ENCODE measurements around the gene APOO.
"Not testable (repeated sequence)": the region's sequence is repeated elsewhere in the genome, so short reads cannot be mapped to it uniquely, and the experiment has no call there.

Gene APOO

DNA sequence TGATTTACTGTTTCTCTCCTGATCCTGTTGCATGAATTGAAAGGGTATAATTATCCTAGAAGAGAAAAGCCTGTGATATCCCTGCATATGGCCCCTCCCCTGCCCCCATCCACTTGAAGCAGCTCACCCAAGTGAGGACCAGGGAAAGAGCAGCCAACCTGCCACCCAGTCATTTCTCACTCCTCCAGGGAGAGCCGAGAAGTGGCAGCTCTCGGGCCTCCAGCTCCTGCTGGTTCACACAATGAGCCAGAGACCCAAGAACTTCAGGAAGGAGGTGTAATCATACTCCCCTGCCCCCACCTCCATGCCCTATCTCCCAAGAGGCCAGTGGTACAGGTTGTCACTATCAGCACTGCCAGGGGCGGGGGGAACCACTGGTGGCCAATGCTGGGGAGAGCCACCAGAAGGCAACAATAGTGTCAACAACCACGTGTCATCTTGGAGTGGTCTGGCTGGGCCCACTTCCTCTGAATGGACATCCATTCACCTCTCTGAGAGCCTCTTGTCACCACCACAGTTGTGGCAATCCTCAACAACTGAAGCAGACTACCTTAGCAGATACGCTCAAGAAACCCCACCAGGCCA lies 42.9 kb downstream of the APOO start:
- no peak for FAIRE-seq
- no peak for DNase-seq (ENCODE audit: insufficient read length, low spot score)

DNA sequence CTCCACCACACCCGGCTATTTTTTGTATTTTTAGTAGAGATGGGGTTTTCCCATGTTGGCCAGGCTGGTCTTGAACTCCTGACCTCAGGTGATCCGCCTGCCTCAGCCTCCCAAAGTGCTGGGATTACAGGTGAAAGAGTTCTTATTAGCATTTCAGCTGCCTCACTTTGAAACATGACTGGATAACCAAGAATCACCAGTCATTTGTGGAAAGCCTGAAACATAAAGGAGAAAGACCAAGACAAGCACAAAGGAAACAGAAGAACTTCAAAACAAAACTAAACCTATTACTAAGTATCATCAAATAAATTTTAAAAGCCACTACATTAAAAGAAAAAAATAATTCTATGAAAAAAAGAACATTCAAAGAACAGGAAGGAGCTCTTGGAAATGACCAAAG lies 45.8 kb downstream of the APOO start:
- not testable (repeated sequence) for DNase-seq (ENCODE audit: insufficient read length, low spot score); FAIRE-seq

DNA sequence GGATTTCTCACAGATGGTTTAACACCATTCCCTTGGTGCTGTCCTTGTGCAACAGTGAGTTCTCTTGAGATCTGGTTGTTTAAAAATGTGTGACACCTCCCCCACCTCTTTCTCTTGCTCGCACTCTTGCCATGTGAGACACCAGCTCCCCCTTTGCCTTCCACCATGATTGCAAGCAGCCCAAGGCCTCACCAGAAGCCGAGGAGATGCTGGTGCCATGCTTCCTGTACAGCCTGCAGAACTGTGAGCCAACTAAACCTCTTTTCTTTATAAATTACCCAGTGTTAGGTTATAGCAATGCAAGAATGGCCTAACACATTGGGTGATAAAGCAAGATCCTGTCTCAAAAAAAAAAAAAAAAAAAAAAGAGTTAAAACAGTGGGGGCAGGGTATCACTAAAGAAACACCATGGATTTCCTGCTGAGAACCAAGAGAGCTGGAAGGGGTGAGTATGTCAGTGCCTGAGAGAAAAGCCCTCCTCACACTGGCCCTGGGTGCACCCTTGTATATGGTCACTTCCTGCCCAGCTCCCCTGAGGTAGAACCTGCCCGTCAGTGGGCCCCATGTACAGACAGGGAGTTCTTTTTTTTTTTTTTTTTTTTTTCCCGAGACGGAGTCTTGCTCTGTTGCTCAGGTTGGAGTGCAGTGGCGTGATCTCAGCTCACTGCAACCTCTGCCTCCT lies 46.4 kb downstream of the APOO start:
- FAIRE-seq (no peak), DNase-seq (ENCODE audit: insufficient read length, low spot score) (no peak)

DNA sequence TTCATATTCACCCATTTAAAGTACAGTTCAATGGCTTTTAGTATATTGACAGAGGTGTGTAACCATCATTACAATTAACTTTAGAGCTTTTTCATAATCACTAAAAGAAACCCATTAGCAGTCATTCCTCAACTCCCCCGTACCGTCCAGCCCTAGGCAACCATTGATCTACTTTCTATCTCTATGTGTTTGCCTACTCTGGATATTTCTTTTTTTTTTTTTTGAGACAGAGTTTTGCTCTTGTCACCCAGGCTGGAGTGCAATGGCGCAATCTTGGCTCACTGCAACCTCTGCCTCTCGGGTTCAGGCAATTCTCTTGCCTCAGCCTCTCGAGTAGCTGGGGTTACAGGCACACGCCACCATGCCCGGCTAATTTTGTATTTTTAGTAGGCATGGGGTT lies 48.5 kb downstream of the APOO start:
- FAIRE-seq; DNase-seq (ENCODE audit: insufficient read length, low spot score): not testable (repeated sequence)

DNA sequence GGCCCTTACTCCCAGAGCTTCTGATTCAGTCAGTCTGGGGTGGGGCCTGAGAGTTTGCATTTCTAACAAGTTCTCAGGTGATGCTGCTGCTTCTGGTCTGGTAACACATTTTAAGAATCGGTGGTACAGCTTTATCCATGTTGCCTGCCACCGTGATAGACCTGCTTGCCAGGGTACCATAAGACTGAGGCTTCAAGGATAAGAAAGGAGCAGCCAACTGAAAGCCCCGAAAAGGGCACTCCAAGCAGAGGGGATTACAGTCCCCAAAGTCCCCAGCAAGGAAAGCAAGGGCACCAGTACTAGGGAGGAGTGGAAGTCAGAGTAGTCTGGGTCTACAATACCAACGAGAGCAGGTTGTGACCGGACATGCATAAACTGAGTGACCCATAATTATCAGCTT lies 49.8 kb downstream of the APOO start:
- no peak for DNase-seq (ENCODE audit: insufficient read length, low spot score)
- FAIRE-seq: no peak

DNA sequence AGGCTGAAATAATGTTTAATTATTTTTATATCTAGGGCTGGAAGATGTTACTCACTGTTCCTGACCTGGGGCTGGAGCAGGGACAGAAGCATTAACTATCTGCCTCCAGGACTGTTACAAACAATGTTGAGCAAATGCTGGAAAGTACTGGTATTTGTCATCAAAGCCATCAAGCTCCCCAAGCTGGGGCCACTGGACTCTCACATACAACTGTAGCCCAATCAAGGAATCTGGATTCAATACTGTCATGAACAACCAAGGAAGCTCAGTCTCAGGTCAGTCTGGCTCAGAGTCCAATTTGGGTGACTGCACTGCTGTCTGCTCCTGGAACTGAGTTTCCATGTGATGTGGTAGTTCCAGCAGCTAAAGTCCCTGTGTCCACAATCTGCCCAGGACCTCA lies 50.4 kb downstream of the APOO start:
- FAIRE-seq (peak; percentile 14), DNase-seq (ENCODE audit: insufficient read length, low spot score) (no peak)

DNA sequence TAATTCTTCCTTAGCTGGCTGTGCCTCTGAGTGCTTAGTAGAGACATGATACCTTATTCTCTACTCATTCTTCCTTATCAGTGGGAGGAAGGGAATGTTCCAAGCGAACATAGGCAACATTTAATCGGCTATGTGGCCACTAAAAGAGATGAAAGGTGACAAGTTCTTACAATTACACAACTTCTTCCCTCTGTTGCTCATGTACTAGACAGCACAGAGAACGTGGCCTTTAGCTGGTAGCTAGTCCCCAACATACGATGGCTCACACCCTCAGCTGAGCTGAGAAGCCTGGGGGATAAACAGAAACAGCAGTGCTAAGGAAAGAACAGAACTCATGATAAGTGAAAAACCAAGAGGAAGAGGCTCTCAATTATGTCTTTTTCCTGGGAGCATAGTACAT lies 52.2 kb downstream of the APOO start:
- FAIRE-seq (no peak), DNase-seq (ENCODE audit: insufficient read length, low spot score) (no peak)

DNA sequence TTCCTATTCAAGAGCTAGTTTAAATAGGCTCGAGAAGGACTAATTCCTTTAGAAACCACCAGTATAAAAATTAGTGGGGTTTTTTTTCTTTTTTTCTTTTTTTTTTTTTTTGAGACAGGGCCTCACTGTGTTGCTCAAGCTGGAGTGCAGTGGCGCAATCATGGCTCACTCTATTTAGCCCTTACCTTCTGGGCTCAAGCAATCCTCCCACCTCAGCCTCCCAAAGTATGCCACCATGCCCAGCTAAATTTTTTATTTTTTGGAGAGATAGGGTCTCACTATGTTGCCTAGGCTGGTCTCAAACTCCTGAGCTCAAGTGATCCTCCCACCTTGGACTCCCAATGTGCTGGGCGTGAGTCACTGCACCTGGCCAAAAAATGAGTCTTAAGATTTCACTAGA lies 52.8 kb downstream of the APOO start:
- DNase-seq (ENCODE audit: insufficient read length, low spot score): no peak
- no peak for FAIRE-seq

DNA sequence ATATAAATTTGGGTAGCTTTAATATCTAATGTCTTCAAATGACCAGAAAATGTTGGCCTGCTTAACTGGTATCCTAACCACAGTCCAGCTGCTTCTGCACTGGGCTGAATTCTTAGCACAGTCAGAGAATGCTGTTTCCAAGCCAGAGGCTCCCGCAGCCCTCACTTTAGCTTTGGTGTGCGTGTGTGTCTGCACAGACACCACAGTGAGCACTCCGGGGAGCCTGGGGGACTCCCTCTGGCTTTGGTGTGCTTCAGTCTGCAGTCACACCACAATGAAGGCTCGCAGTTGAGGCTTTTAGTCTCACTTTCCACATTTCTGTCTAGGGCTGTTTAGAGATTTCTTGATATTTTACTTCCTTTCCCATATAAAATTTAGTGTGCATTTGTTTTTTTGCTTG lies 53.6 kb downstream of the APOO start:
- DNase-seq (ENCODE audit: insufficient read length, low spot score) (no peak), FAIRE-seq (no peak)

DNA sequence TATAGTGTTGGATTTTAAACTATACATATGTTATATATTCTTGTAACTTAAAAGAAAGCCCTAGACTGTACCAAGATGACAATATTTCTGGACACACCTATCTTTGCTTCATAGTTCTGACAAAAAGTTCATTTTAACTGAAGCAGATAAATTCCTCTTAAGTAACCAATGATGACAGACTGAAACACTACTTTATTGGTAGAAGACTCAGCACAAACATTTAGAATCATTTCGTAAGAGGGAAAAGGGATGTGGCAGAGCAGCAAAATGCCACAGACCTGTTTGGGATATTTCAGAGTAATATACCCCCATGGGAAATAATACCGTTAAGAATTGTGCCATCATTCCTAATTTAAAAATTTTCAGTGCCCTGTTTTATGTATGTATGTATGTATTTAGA lies 56.2 kb downstream of the APOO start:
- FAIRE-seq: no peak
- no peak for DNase-seq (ENCODE audit: insufficient read length, low spot score)

DNA sequence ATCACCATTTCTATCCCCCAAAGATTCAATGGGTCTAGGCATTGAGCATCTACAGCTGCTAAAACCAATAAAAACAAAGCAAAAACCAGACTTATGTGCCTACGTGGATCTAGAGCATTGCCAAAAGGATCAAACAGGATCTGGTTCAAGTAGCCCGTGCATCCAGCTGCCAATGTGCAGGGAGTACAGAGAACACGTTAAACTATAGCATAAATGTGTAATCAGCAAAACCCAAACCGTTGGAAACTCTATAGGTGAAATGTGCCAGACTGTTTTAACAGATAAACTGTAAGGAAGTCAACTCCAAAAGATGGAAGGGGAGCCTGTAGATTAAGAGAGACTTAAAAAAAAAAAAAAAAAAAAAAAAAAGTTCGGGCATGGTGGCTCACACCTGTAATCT lies 58.5 kb downstream of the APOO start:
- DNase-seq (ENCODE audit: insufficient read length, low spot score): no peak
- no peak for FAIRE-seq

DNA sequence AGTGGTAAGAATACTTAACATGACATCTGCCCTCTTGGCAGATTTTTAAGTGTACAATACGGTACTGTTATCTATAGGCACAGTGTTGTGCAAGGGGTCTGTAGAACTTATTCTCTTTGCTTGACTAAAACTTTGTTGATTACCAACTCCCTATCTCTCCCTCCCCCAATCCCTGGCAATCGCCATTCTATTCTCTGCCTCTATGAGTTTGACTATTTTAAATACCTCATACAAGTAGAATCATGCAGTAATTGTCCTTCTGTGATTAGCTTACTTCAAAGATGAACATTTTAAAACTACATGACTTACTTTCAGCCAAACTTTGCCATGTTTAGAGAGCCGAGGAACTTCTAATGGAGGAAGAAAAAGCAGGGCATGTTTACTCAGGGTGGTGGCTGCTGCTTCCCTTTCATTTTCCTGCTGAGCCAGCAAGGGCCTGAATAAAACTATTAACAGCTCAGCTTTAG lies 62.4 kb downstream of the APOO start:
- DNase-seq (ENCODE audit: insufficient read length, low spot score) (no peak), FAIRE-seq (no peak)

DNA sequence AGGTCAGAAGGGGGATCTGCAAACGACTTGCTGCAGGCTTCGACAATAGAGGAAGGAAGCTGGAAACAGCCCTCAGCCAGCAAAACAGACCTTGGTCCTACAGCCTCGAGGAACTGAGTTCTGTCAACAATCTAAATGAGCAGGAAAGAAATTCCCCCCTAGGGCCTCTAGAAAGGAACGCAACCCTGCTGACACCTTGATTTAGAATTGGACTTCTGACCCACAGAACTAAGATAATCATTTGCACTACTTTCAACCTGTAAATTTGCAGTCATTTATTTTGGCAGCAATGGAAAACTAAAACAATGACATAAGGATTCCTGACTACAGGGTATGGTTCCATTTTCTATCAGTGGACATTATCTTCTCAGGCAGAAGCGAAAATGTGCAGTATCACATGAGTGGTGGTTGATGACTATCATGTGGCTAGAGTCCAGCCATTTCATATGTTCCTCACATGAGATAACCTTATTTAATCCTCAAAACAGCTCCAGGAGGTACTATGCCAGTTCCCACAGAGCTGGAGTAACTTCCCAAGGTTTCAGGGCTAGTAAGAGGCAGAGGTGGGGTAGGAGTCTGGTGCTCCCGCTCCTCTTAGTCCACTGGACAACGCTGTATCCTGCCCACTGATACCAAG lies 63.1 kb downstream of the APOO start:
- FAIRE-seq (no peak), DNase-seq (ENCODE audit: insufficient read length, low spot score) (no peak)

DNA sequence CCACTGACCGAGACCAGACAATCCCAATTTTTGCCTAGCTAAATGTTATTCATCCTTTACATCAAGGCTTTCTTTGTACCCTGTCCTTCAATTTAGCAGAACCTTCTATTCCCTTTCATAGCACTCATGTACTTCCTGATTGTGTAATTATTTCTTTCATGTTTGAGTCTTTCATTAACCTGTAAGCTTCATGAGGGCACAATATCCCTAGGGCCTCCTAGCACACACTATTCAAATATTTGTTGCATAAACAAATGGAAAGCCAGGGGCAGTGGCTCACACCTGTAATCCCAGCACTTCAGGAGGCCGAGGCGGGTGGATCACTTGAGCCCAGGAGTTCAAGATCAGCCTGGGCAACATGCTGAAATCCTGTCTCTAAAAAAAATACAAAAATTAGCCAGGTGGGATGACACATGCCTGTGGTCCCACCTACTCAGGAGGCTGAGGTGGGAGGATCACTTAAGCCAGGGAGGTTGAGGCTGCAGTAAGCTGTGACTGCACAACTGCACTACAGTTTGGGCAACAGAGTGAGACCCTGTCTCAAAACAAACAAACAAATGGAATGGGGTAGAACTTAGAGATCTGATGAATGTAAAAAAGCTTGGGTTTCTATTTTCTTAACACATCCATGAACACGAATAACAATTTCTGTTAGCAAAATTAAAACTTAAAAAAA lies 65.8 kb downstream of the APOO start:
- DNase-seq (ENCODE audit: insufficient read length, low spot score): no peak
- FAIRE-seq: no peak

DNA sequence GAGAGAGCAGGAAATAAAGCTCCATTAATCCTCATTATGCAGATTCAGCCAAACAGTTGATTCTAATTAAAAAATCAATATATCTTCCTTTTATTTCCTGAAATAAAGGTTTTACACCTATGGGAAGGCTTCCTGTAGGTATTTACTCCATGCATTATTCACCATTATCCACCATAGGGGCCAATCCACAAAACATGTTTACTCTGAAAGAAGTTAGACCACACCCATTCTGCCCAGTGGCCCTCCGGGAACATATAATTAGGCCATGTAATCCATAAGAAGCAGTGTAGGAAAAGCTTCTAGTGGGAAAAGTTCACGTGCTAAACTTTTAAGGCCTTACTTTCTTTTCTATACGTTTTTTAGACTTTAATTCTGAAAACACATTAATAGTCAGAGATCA lies 67.1 kb downstream of the APOO start:
- FAIRE-seq: no peak
- DNase-seq (ENCODE audit: insufficient read length, low spot score): no peak

DNA sequence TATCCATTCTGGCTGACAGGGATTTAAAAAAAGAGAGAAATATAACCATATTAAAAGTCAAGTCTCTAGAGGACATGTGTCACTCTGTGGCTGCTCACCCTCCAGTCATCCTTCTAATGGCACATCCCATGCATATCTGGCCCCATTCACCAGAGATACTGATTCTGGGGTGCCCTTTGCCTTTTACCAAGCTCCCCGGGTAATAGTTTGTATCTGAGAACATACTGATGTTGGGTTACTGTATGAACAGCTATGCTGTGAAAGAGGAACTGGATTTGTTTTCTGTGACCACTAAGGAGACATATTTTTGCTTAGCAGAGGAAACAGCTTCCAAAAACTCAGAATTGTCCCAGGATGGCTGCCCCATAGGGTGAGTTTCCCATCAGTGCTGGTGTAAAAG lies 68.8 kb downstream of the APOO start:
- no peak for DNase-seq (ENCODE audit: insufficient read length, low spot score)
- peak; percentile 14 for FAIRE-seq

DNA sequence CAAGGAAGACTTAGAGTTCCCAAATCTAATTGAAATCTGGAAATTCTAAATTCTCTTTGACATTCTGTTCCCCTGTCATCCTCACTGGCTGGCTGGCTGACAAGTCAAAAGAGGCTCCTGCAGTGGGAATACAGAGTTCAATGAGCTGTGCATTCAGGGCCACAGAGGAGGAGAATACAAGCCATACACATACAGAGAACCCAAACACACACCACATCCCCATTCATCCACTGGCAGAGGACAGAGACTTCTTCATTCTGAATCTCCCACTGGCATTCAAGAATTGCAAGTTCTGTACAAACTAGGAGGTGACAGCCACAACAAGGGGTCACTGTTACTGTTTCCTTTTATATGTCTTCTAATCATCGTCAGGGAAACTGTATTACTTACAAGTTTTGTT lies 75.0 kb downstream of the APOO start:
- DNase-seq (ENCODE audit: insufficient read length, low spot score): no peak
- FAIRE-seq: no peak

DNA sequence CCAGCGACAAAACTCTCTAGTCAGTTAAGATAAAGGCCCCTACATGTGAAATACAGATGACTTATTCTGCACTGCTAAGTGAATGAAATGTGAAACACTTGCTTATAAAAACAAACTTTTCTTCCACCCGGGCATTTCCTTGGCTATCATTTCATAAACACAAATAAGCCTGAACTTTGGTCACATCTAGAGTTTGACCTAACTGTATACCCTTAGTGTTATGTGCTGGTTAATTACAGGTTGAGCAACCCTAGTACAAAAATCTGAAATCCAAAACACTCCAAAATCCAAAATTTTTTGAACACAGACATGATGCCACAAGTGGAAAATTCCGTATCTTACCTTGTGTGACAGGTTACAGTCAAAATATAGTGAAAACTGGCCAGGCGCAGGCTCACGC lies 78.9 kb downstream of the APOO start:
- DNase-seq (ENCODE audit: insufficient read length, low spot score): no peak
- FAIRE-seq: no peak

DNA sequence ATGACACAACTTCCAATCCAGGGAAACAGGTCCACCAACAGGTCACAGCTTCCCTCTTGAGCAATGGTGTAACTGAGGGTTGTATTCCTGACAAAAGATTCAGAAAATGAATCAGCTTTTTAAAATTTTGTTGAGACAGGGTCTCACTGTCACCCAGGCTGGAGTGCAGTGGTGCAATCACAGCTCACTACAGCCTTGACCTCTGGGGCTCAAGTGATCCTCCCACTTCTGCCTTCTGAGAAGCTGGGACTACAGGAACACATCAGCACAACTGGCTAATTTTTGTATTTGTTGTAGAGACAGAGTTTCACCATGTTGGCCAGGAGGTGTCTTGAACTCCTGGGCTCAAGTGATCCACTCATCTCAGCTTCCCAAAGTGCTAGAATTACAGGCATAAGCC lies 81.1 kb downstream of the APOO start:
- FAIRE-seq (no peak), DNase-seq (ENCODE audit: insufficient read length, low spot score) (no peak)

DNA sequence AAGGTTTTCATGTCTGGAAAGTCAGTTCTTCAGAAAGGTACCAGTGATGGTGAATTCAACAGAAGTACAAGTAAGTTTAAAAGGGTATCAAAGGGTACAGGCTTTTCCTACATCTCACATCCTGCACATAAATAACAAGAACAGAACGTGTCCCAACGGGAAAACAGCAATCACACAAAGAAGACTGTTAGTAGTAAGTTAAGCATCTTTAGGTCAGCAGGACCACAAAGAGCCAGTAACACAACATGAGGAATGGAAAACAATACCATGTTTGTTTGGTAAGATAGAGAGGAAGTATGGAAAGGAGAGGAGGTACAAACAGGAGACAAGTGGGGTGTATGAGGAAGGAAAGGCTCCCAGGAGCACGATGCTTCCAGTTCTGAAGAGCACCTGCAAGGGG lies 81.5 kb downstream of the APOO start:
- DNase-seq (ENCODE audit: insufficient read length, low spot score) (no peak), FAIRE-seq (no peak)

DNA sequence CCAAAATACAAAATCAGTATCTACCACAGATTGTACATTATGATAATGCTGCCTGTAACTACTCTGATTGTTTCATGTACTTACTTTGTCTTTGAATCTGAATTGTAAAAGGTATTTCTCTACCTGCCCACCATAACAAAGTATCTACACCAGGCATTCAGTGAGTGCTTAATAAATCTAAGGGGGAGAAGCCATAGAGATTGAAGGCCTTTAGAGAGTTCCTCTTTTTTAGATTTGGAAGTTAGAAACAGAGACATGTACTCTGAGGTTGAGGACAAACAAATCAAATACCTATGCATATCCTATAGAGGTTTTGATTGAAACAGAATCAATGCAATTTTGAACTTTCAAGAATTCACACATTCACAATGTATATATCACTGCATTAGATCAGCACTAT lies 82.1 kb downstream of the APOO start:
- peak; percentile 35 for FAIRE-seq
- DNase-seq (ENCODE audit: insufficient read length, low spot score): no peak

DNA sequence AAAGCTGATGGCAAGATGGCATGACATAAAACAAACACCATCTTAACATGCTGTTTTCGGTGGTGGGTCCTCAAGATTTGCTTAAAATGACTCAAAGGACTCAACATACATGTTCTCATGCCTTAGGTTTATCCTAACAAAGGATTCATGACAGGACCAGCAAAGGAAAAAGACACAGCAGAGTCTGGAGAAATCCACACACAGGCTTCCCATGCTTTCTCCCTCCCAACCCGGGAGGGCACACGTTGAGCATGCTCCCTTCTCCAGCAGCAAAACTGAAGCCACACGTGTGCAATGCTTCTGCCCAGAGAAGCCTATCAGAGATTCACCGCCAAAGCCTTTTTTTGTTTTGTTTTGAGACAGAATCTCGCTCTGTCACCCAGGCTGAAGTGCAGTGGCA lies 84.9 kb downstream of the APOO start:
- no peak for FAIRE-seq

More for the DNA sequence above, 84.9 kb downstream of the APOO start:
- DNase-seq (ENCODE audit: insufficient read length, low spot score): no peak
